Colonic mucosa (tissue), 4 donors: ENCODE results near the gene IFT80. TPM values are rescaled to one million over a fixed set of nuclear protein-coding genes. Genes with fewer than 3 reads are reported as not detected.

Source experiments
- DNase-seq: peaks from one replicate; pipeline ENCODE4 v3.0.0-alpha.2; 2020
- H3K27ac ChIP-seq: fragments of 200-600 bp; one replicate; pipeline ENCODE4 v1.8.0; 2021
- H3K27me3 ChIP-seq: fragments of 200-600 bp; one replicate; pipeline ENCODE4 v1.8.0; 2021
- H3K36me3 ChIP-seq: fragments of 200-600 bp; one replicate; pipeline ENCODE4 v1.8.0; 2021
- H3K4me1 ChIP-seq: fragments of 200-600 bp; one replicate; pipeline ENCODE4 v1.8.0; 2021; ENCODE audit warnings: mild to moderate bottlenecking
- H3K4me3 ChIP-seq: fragments of 200-600 bp; one replicate; pipeline ENCODE4 v1.8.0; 2021
- H3K9ac ChIP-seq, 2 donors: one replicate each; pipeline ENCODE4 v1.7.0; 2013; ENCODE audit warnings: control low read depth in 2 of 2, low read depth in 2 of 2, low read length in 2 of 2
- H3K9me3 ChIP-seq: fragments of 200-600 bp; one replicate; pipeline ENCODE4 v1.8.0; 2021
- CTCF ChIP-seq: fragments of 200-600 bp; IDR thresholded peaks from one replicate; pipeline ENCODE4 v1.8.0; 2022; ENCODE audit warnings: antibody characterized with exemption, mild to moderate bottlenecking
- intact Hi-C: fragments of 100-400 bp; cut with DNase I; formaldehyde crosslinking; loops from one replicate; pipeline ENCODE4 v1.14.1; 2022
- total RNA-seq, 2 donors: library from RNA; stranded (reverse); fragmentation: NEBNext Ultra II Directional in 1 of 2; extraction: Animal tissue kit (Norgen Biotek cat#: 25700) in 1 of 2; gene quantifications; one replicate each; pipeline ENCODE4 v1.2.1, GENCODE V29; 2021
- donor health status: healthy.
- donor health status: DM: no; HTN: no; CAD: no.
- donor health status: DM: no; HTN: no; CAD: no.

Gene IFT80
- total RNA-seq, 2 donors from 2014 or later: 13.1 to 13.8 TPM

- Histone ChIP-seq H3K9ac (no peak overlapping the region), H3K36me3 (no peaks in the 10 kb centered on the region), H3K4me1 (no peaks in the 10 kb centered on the region), H3K27ac (no peak overlapping the region), H3K9me3 (no peaks in the 10 kb centered on the region), H3K27me3 (no peaks in the 10 kb centered on the region), H3K4me3 (no peak overlapping the region)
- no peak for DNase-seq
- TF ChIP-seq CTCF: no peak
- intact Hi-C loops: no loop called here
Measured at GRCh38 chr3:160260587-160261270, 138.3 kb downstream of the IFT80 start.

GRCh38 chr3:160259589-160259988 is 139.4 kb downstream of the IFT80 start:
- no peaks in the 10 kb centered on the region for H3K27me3 ChIP-seq
- no peak for DNase-seq
- no peak for TF ChIP-seq CTCF
- no peaks in the 10 kb centered on the region for H3K4me1 ChIP-seq
- no peak overlapping the region for H3K4me3 ChIP-seq
- no peaks in the 10 kb centered on the region for H3K36me3 ChIP-seq
- no peak overlapping the region for H3K27ac ChIP-seq
- no peaks in the 10 kb centered on the region for H3K9me3 ChIP-seq
- intact Hi-C loops: no loop called here
- no peak overlapping the region for H3K9ac ChIP-seq

GRCh38 chr3:160257606-160258005 is 141.4 kb downstream of the IFT80 start:
- H3K4me1 ChIP-seq: no peaks in the 10 kb centered on the region
- no peak overlapping the region for H3K9ac ChIP-seq
- TF ChIP-seq CTCF: no peak
- DNase-seq: no peak
- H3K27ac ChIP-seq: no peak overlapping the region
- H3K27me3 ChIP-seq: no peaks in the 10 kb centered on the region
- H3K9me3 ChIP-seq: no peaks in the 10 kb centered on the region
- no peak overlapping the region for H3K4me3 ChIP-seq
- H3K36me3 ChIP-seq: no peaks in the 10 kb centered on the region
- intact Hi-C loops: no loop called here

GRCh38 chr3:160253298-160253697 is 145.7 kb downstream of the IFT80 start:
- Histone ChIP-seq H3K4me1 (no peaks in the 10 kb centered on the region), H3K9me3 (no peaks in the 10 kb centered on the region), H3K27ac (no peak overlapping the region), H3K4me3 (no peak overlapping the region), H3K9ac (no peak overlapping the region), H3K27me3 (no peaks in the 10 kb centered on the region), H3K36me3 (no peaks in the 10 kb centered on the region)
- TF ChIP-seq CTCF: no peak
- intact Hi-C loops: no loop called here
- no peak for DNase-seq

- Histone ChIP-seq H3K27ac (no peak overlapping the region), H3K36me3 (no peaks in the 10 kb centered on the region), H3K9ac (no peak overlapping the region), H3K4me3 (no peak overlapping the region), H3K4me1 (no peaks in the 10 kb centered on the region), H3K9me3 (no peaks in the 10 kb centered on the region), H3K27me3 (no peaks in the 10 kb centered on the region)
- TF ChIP-seq CTCF: no peak
- no peak for DNase-seq
- intact Hi-C loops: no loop called here
Measured at GRCh38 chr3:160247766-160248165, 151.3 kb downstream of the IFT80 start.
